Mucosa of rectum (tissue), 2 donors: ENCODE results near the gene TBC1D22A.

ENCODE experiments used
- H3K27ac ChIP-seq, 2 donors: one replicate each; pipeline ENCODE4 v1.7.0; 2013; ENCODE audit warnings: inconsistent platforms in 2 of 2, low read depth in 2 of 2, low read length in 2 of 2
- H3K27me3 ChIP-seq, 2 donors: one replicate each; pipeline ENCODE4 v1.7.0; 2013; ENCODE audit warnings: low read length in 2 of 2; ENCODE audit not compliant: control insufficient read depth in 2 of 2, insufficient read depth in 2 of 2
- H3K36me3 ChIP-seq, 2 donors: one replicate each; pipeline ENCODE4 v1.7.0; 2013; ENCODE audit warnings: low read length in 2 of 2; ENCODE audit not compliant: control insufficient read depth in 2 of 2, insufficient read depth in 2 of 2
- H3K4me1 ChIP-seq, 2 donors: one replicate each; pipeline ENCODE4 v1.7.0; 2013; ENCODE audit warnings: low read length in 2 of 2, mild to moderate bottlenecking in 1 of 2; ENCODE audit not compliant: control insufficient read depth in 2 of 2, insufficient read depth in 2 of 2
- H3K4me3 ChIP-seq, 2 donors: one replicate each; pipeline ENCODE4 v1.7.0; 2013; ENCODE audit warnings: low read length in 2 of 2
- H3K9ac ChIP-seq, 2 donors: one replicate each; pipeline ENCODE4 v1.7.0; 2013; ENCODE audit warnings: low read length in 2 of 2, low read depth in 1 of 2, mild to moderate bottlenecking in 1 of 2
- H3K9me3 ChIP-seq, 2 donors: one replicate each; pipeline ENCODE4 v1.7.0; 2013; ENCODE audit warnings: low read length in 2 of 2; ENCODE audit not compliant: control insufficient read depth in 2 of 2
- donor health status: healthy.
- donor health status: Normal muscosa, but diverticular disease.

Gene TBC1D22A

DNA sequence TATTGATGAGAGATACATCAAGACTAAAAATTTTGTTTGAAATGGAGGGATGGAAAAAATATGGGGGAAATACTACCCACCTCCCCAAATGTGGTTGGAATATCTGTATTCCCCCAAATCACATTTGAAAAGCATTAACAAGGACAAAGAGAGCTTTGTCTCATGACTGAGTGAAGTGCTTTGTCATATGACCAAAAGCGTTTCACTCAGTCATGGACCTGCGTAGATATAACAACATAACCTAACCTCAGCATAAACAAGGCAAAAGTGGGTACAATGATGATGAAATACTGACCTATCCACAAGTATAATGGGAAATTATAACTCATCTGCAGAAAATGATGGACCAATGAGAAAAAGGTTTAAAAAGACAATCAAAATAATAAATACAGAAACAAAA lies 418.3 kb downstream of the TBC1D22A start:
- no peak overlapping the region for H3K27ac ChIP-seq
- no peaks in the 10 kb centered on the region for H3K4me1 ChIP-seq
- no peak overlapping the region for H3K9ac ChIP-seq
- no peaks in the 10 kb centered on the region for H3K9me3 ChIP-seq
- no peaks in the 10 kb centered on the region for H3K27me3 ChIP-seq
- no peak overlapping the region for H3K4me3 ChIP-seq
- H3K36me3 ChIP-seq = no peaks in the 10 kb centered on the region

DNA sequence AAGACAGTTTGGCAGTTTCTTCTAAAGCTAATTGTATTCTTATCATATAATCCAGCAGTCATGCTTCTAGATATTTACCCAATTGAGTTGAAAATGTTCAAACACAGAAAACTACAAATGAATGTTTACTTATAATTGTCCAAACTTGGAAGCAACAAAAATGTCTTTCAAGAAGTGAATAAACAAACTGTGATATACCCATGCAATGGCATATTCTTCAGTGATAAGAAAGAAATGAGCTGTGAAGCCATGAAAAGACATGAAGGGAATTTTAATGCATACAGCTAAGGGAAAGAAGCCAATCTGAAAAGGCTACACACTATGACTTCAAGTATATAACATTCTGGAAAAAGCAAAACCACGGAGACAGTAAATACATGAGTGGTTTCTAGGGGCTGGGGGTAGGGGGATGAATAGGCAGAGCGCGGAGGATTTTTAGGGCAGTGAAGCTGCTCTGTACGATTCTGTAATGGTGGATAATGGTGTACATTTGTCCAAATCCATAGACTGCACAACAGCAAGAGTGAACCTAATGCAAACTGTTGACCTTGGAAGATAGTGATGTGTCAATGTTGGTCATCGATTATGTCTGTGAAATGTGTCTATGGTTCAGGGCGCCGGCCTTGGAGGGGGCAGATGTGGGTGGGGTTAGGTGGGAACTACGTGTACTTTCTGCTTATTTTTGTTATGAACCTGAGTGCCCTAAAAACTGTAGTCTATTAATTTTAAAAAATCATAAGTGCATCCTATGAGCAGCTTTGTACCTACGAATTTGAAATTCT lies 424.9 kb downstream of the TBC1D22A start:
- Histone ChIP-seq H3K27me3 (no peaks in the 10 kb centered on the region), H3K27ac (no peak overlapping the region), H3K4me1 (no peaks in the 10 kb centered on the region), H3K4me3 (no peak overlapping the region), H3K9ac (no peak overlapping the region), H3K36me3 (no peaks in the 10 kb centered on the region), H3K9me3 (no peaks in the 10 kb centered on the region)

DNA sequence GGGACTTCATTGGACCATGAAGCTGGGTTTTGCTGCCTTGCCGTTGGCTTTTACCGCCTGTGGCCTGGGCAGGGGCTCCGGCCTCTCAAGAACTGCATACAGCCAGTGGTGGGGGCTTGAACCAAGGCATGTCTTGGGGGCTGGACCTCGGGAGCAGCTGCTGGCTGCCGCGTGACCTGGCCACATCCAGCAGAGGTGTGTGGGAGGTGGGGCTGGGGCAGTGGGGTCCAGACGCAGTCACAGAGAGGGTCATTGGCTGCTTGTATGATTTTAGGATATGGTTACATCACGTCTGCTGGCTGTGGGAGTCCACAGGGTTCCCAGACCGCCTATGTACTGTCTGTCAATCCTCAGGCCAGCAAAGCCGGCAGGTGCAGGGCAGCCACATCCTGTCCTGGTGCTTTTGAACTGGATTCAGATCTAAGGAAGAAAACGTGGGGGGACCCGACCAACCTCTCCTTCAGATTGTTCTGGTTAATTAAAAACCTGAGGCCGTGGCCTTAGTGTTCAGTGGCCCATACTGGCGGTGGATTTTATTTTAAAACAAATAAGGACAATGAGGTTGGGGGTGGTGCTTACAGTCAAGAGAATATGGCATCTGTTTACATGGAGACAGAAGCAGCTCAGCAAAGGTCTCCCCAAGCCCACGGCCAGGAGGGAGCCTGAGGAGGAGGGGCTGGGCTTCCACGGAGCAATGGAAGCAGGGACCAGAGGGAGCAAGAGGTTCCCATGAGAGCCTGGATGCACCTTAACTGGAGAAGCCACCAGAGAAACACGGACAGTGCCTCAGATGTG lies 426.0 kb downstream of the TBC1D22A start:
- no peaks in the 10 kb centered on the region for H3K9me3 ChIP-seq
- no peak overlapping the region for H3K27ac ChIP-seq
- H3K4me3 ChIP-seq = no peak overlapping the region
- H3K27me3 ChIP-seq = no peaks in the 10 kb centered on the region
- peaks cover 0 to under 1% of the 10 kb centered on the region in 2 donors for H3K4me1 ChIP-seq
- no peak overlapping the region for H3K9ac ChIP-seq
- no peaks in the 10 kb centered on the region for H3K36me3 ChIP-seq

DNA sequence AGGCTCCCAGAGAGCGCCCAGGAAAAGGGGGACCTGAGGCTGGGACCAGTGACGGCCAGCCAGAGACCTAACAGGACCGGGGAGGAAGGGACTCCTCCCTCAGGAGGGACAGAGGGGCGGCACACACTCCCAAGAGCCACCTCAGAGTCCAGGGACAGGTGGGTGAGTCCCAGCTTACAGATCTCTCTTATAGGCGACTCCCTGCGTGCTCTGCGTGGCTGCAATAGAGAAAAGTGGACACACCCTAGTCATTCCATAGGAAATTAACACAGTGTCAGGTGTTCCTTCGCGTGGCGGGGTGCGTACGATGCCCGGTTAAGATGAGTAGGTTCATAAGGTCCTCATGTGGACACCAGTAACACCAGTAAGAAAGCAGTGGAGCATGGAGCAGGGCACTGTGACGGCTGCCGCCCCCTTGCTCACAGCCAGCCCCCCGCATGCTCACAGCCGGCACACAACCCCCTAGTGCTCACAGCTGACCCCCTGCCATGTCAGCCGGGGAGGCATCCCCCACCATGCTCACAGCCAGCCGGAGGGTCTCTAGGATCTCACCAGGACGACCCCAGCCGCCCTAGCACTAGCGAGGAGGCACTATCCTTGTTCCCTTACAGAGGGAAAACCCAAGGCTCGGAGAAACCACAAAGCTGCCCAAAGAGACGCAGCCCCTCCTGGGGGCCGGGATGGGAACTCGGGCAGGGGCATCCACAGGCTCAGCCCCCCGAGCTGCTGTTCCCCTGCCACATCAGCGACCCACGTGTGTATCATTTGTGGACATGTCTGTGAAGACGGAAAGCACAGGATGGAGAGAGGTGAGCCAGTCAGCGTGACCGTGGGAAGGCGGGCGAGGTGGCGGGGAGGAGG lies 426.8 kb downstream of the TBC1D22A start:
- H3K36me3 ChIP-seq = no peaks in the 10 kb centered on the region
- no peak overlapping the region for H3K4me3 ChIP-seq
- peaks cover 0 to 5% of the 10 kb centered on the region in 2 donors for H3K4me1 ChIP-seq
- H3K27me3 ChIP-seq = no peaks in the 10 kb centered on the region
- no peaks in the 10 kb centered on the region for H3K9me3 ChIP-seq
- no peak overlapping the region for H3K27ac ChIP-seq
- no peak overlapping the region for H3K9ac ChIP-seq

DNA sequence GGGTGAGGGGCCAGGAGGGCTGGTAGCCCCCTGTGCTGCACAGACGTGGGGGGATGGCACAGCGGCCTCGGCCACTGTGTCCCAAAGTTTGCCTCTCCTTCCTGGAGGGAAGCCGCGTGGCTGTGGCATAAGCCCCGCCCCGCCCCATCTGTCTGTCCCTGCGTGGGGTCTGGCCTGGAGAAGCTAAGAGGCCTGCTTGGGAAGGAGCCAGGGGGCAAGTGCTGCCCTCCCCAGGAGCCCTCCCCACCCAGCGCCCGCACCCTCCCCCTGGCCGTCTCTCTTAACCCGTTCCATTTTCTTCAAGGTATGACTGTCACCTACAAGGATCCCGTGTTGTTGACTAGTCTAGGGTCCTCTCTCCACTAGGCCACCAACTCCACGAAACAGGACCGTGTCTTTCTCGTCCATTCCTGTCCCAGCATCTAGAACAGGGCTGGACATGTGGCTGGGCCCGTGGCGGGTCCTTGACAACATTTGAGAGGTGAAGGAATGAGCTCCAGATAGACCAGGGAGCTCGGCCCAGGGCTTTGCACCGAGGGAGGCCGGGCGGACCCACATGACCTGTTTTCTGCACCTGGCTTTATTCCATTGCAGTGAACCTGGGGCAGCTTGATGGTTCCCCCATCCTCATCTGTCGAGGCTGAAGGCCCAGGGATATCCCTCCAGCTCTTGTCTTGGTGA lies 428.0 kb downstream of the TBC1D22A start:
- Histone ChIP-seq H3K27ac (no peak overlapping the region), H3K36me3 (no peaks in the 10 kb centered on the region), H3K27me3 (no peaks in the 10 kb centered on the region), H3K9me3 (no peaks in the 10 kb centered on the region), H3K4me1 (peaks cover 0 to 5% of the 10 kb centered on the region in 2 donors), H3K9ac (no peak overlapping the region), H3K4me3 (no peak overlapping the region)

DNA sequence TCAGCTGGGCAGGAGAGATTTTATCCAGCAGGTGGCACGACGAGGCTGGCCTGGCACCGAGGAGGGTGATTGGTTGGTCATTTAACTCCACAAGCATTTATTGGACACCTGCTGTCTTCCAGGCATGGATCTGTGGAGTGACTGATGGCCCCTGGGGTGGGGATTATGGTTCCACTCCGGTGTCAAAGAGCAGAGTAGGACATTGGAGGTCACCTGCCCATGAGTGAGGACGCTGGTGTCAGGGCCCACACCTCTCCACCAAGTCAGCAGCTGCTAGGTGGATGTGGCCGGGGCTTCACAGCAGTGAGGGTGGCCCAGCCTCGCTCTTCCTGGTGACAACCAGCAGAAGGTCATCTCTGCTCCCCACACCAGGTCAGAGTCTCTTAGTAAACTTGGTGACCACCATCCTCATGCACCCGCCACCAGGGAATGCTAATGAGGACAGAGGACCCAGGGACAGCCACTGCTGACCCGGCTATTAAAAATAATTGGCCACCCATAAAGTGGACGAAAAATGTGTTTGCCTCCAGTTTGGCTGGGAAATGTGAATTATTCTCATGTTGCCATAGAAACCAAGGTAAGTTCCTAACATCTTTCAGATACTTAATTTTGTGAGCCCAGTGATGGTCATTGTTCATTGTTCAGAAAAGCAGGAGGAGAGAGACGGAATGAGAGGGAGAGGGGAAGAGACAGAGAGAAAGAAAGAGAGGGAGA lies 428.7 kb downstream of the TBC1D22A start:
- Histone ChIP-seq H3K4me3 (no peak overlapping the region), H3K9ac (no peak overlapping the region), H3K27ac (no peak overlapping the region), H3K27me3 (no peaks in the 10 kb centered on the region), H3K36me3 (no peaks in the 10 kb centered on the region), H3K4me1 (peaks cover 0 to 5% of the 10 kb centered on the region in 2 donors), H3K9me3 (no peaks in the 10 kb centered on the region)

DNA sequence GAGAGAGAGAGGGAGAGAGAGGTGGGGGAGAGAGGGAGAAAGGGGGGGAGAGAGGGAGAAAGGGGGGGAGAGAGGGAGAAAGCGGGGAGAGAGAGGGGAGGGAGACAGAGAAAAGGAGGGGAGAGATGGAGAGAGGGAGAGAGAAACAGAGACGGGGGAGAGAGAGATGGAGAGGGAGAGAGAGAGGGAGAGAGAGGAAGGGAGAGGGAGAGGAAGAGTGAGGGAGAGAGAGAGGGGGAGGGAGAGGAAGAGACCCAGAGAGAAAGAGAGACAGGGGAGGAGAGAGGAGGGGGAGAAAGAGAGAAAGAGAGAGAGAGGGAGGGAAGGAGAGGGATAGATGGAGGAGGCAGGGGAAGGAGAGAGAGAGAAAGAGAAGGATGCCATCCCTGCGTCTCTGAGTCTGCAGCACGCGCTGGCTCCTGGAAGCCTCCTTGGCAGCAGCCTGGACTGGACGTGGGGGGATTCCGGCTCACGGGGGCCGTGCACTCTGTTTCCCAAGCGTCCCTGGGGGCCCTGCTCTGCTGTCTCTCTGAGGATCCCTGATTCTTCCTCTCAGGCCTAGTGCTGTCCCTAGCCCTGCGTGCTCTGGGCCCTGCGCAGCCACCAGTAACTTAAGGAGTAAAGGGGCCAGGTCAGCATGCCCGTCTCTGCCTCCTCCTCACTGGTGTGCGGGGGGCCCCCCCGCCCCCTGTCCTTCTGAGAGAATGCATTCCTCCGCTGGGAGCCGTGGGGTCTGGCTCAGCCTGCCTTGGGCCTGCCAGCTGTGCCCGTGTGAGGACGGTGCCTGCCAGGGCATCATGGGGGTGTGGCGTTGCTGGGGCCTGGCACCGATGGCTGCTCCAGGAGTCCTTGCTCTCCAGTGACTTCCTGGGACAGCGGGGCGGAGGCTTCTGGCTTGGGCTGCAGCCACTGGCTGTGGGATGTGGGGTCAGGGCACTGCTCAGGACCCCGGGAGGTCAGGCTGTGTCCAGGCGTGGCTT lies 429.5 kb downstream of the TBC1D22A start:
- H3K36me3 ChIP-seq = no peaks in the 10 kb centered on the region
- H3K4me1 ChIP-seq = peaks cover 0 to 5% of the 10 kb centered on the region in 2 donors
- no peak overlapping the region for H3K27ac ChIP-seq
- no peak overlapping the region for H3K4me3 ChIP-seq
- H3K9me3 ChIP-seq = no peaks in the 10 kb centered on the region
- no peak overlapping the region for H3K9ac ChIP-seq
- H3K27me3 ChIP-seq = no peaks in the 10 kb centered on the region

DNA sequence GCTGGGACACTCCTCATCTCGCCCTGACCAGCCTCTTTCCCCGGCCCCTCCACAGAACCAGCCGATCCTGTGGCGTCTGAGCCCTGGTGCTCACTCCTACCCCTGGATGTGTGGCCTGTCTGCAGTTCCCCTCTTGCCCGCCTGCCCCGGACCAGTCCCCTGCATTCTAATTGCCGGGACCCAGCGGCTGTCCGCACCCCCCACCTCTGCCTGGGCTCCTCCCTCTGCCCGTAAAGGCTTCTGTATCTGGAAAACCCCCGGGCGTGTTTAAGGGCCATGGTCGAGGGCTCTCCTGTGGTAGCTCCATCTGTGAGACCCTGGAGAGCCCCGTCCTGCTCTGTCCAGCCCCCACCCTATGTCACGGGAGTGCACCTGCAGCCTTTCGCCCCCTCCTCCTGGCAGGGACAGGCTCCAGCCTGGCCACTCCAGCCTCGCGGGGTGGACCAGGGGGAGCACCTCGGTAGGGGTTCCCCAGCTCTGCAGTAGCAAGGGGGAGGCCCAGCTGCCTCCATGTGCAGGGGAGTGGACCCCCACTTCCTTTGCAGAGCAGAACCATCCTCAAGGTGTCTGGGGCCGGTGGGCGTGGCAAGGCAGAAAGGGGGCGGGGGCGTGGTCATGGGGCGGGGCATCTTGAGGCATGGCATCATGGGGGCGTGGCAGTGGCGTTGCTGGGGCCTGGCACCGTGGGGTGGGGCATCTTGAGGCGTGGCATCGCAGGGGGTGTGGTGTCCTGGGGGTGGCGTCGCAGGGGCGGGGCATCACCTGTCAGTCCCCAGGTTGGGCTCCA lies 430.4 kb downstream of the TBC1D22A start:
- Histone ChIP-seq H3K36me3 (no peaks in the 10 kb centered on the region), H3K4me3 (no peak overlapping the region), H3K27me3 (peaks cover 0 to 3% of the 10 kb centered on the region in 2 donors), H3K9me3 (no peaks in the 10 kb centered on the region), H3K4me1 (peaks cover 0 to 5% of the 10 kb centered on the region in 2 donors), H3K9ac (no peak overlapping the region), H3K27ac (peak overlapping the region in 1 of 2 donors; percentile 43)
